Spleen (tissue), 11 donors: ENCODE results near the gene PHLDB1. TPM values are rescaled to one million over a fixed set of nuclear protein-coding genes. Genes with fewer than 3 reads are reported as not detected.

Source experiments
- DNase-seq: peaks from one replicate; pipeline ENCODE4 v3.0.0-alpha.2; 2020
- H3K27ac ChIP-seq, 8 donors: fragments of 200-600 bp; sonication (generic) in 7 of 8; 1 replicate in 4 of 8; 2 replicates in 4 of 8; pipeline versions ENCODE4 v1.5.0 to v1.8.0; 2016 to 2021; ENCODE audit warnings: inconsistent platforms in 4 of 8, mild to moderate bottlenecking in 4 of 8, moderate library complexity in 1 of 8
- H3K27me3 ChIP-seq, 7 donors: fragments of 200-600 bp; sonication (generic) in 6 of 7; replicated peaks in 1 of 7; 1 replicate in 4 of 7; 2 replicates in 3 of 7; pipeline versions ENCODE4 v1.5.0 to v1.8.0; 2016 to 2021; ENCODE audit warnings: inconsistent platforms in 3 of 7, mild to moderate bottlenecking in 1 of 7
- H3K36me3 ChIP-seq, 6 donors: fragments of 200-600 bp; sonication (generic) in 5 of 6; 1 replicate in 4 of 6; 2 replicates in 2 of 6; pipeline versions ENCODE4 v1.5.0 to v1.8.0; 2016 to 2021; ENCODE audit warnings: inconsistent platforms in 2 of 6
- H3K4me1 ChIP-seq, 6 donors: fragments of 200-600 bp; sonication (generic) in 5 of 6; 1 replicate in 3 of 6; 2 replicates in 3 of 6; pipeline versions ENCODE4 v1.5.0 to v1.8.0; 2016 to 2021; ENCODE audit warnings: inconsistent platforms in 3 of 6
- H3K4me3 ChIP-seq, 8 donors: fragments of 200-600 bp; sonication (generic) in 7 of 8; 1 replicate in 4 of 8; 2 replicates in 4 of 8; pipeline versions ENCODE4 v1.5.0 to v1.8.0; 2016 to 2021; ENCODE audit warnings: inconsistent platforms in 4 of 8, mild to moderate bottlenecking in 4 of 8, moderate library complexity in 2 of 8
- H3K9me3 ChIP-seq, 8 donors: fragments of 200-600 bp; sonication (generic) in 7 of 8; 1 replicate in 4 of 8; 2 replicates in 4 of 8; pipeline versions ENCODE4 v1.5.0 to v1.8.0; 2016 to 2021; ENCODE audit warnings: inconsistent platforms in 4 of 8
- CTCF ChIP-seq, 11 experiments: fragments of 200-600 bp in 7 of 11; fragments of 450-650 bp in 4 of 11; sonication (generic) in 4 of 11; IDR thresholded peaks in 8 of 11; conservative IDR thresholded peaks in 3 of 11; 1 replicate in 7 of 11; 2 replicates in 4 of 11; pipeline versions ENCODE4 v1.4.0 to v1.8.0; 2016 to 2021; ENCODE audit warnings: antibody characterized with exemption in 11 of 11, inconsistent platforms in 4 of 11, mild to moderate bottlenecking in 1 of 11
- POLR2A ChIP-seq, 3 donors: fragments of 450-650 bp; IDR thresholded peaks; one replicate each; pipeline ENCODE4 v1.5.1; 2017; ENCODE audit warnings: antibody characterized with exemption in 3 of 3, mild to moderate bottlenecking in 1 of 3
- POLR2AphosphoS5 ChIP-seq, 3 donors: sonication (generic); formaldehyde crosslinking; IDR thresholded peaks; one replicate each; pipeline ENCODE4 v1.5.1; 2017; ENCODE audit warnings: antibody characterized with exemption in 3 of 3
- WGBS, 5 donors: extraction: QIAGEN DNeasy Blood & Tissue Kit in 3 of 5; methylation state at CpG; one replicate each; pipeline versions ENCODE4 v1.1.5 to v1.1.7; 2013 to 2018; 5-methylcytosine and 5-hydroxymethylcytosine counted together
- intact Hi-C: fragments of 100-400 bp; cut with DNase I; formaldehyde crosslinking; loops from one replicate; pipeline ENCODE4 v1.15.0; 2023; ENCODE audit warnings: low total_unique reads
- polyA plus RNA-seq, 3 donors: library from polyadenylated mRNA; stranded (reverse); fragments of 200-250 nt; gene quantifications; one replicate each; pipeline ENCODE4 v1.2.1, GENCODE V29; 2013
- total RNA-seq, 7 donors: library from RNA; depleted of rRNA in 3 of 7; stranded (reverse); fragments of >200 nt in 3 of 7; fragmentation: NEBNext Ultra II Directional in 4 of 7; extraction: Animal tissue kit (Norgen Biotek cat#: 25700) in 4 of 7; gene quantifications; one replicate each; pipeline versions ENCODE4 v1.1.0 to v1.2.1, GENCODE V29; 2016 to 2021
- donor health status: healthy with polysubstance abuse.
- donor health status: DM: no; HTN: no; CAD: no; lungs with moderate emphysema.
- donor health status: DM: no; HTN: no; CAD: no.
- donor health status: Bipolar disorder and iron deficiency.
- donor health status: healthy.
- donor health status: DM: no; HTN: no; CAD: no.
- donor health status: DM: yes; HTN: yes; CAD: no.

The PHLDB1 gene
- total and polyA plus RNA-seq, 10 donors: 13.0 to 162 (median 69.9) TPM

- Histone ChIP-seq H3K27me3 (peaks cover 0 to 10% (median 0%) of the 10 kb centered on the region in 7 donors), H3K9me3 (no peaks in the 10 kb centered on the region), H3K36me3 (no peaks in the 10 kb centered on the region), H3K4me3 (no peak overlapping the region), H3K27ac (peak overlapping the region in 4 of 8 donors; percentile 10 to 53 (median 43)), H3K4me1 (peaks cover 8 to 66% (median 39%) of the 10 kb centered on the region in 6 donors)
- intact Hi-C loops: loop anchor here (2.0 to 10.0 kb wide), 2 partner anchors 93 to 265 kb away; partner anchors contain the start of gene UPK2
- 50 to 64% (median 56%) methylated on average over 12 to 15 of the region's 15 CpGs for WGBS, 5 donors
- peak; percentile 80 for DNase-seq
- TF ChIP-seq POLR2A (IDR thresholded peaks at IDR 0.05) (no peak), CTCF (IDR thresholded peaks at IDR 0.05 in 8 of 11, conservative IDR thresholded peaks at IDR 0.05 in 3 of 11) (no peak), POLR2AphosphoS5 (IDR thresholded peaks at IDR 0.05) (peak; percentile 64 to 73 (median 67))
Observed at GRCh38 chr11:118691926-118692830, 84.8 kb downstream of the PHLDB1 start.

GRCh38 chr11:118694185-118694584 lies 86.8 kb downstream of the PHLDB1 start:
- no peak overlapping the region for H3K4me3 ChIP-seq
- peak overlapping the region in 1 of 8 donors; percentile 24 for H3K27ac ChIP-seq
- intact Hi-C loops: loop anchor here (10.0 kb wide), 1 partner anchor 91 kb away; no protein-coding TSS in a partner anchor
- WGBS, 5 donors: 74 to 94% (median 83%) methylated on average over 8 of the region's 8 CpGs
- peaks cover 8 to 78% (median 39%) of the 10 kb centered on the region in 6 donors for H3K4me1 ChIP-seq
- no peak for TF ChIP-seq POLR2AphosphoS5 (IDR thresholded peaks at IDR 0.05)
- TF ChIP-seq CTCF (IDR thresholded peaks at IDR 0.05 in 8 of 11, conservative IDR thresholded peaks at IDR 0.05 in 3 of 11): no peak
- TF ChIP-seq POLR2A (IDR thresholded peaks at IDR 0.05): no peak
- no peaks in the 10 kb centered on the region for H3K9me3 ChIP-seq
- H3K36me3 ChIP-seq: no peaks in the 10 kb centered on the region
- no peak for DNase-seq
- peaks cover 0 to under 1% (median 0%) of the 10 kb centered on the region in 7 donors for H3K27me3 ChIP-seq

GRCh38 chr11:118694771-118695170 lies 87.4 kb downstream of the PHLDB1 start:
- Histone ChIP-seq H3K27ac (no peak overlapping the region), H3K9me3 (no peaks in the 10 kb centered on the region), H3K4me1 (peaks cover 3 to 78% (median 35%) of the 10 kb centered on the region in 6 donors), H3K36me3 (no peaks in the 10 kb centered on the region), H3K4me3 (no peak overlapping the region), H3K27me3 (no peaks in the 10 kb centered on the region)
- WGBS, 5 donors: 86 to 95% (median 90%) methylated on average over 11 of the region's 11 CpGs
- DNase-seq: no peak
- intact Hi-C loops: loop anchor here (10.0 kb wide), 1 partner anchor 90 kb away; no protein-coding TSS in a partner anchor
- TF ChIP-seq POLR2A (IDR thresholded peaks at IDR 0.05) (no peak), CTCF (IDR thresholded peaks at IDR 0.05 in 8 of 11, conservative IDR thresholded peaks at IDR 0.05 in 3 of 11) (no peak), POLR2AphosphoS5 (IDR thresholded peaks at IDR 0.05) (no peak)
